CD4-positive, CD25-positive, alpha-beta regulatory T cell (primary cell): ENCODE measurements around the gene PLEKHA4. TPM values are rescaled to one million over a fixed set of nuclear protein-coding genes. Genes with fewer than 3 reads are reported as not detected.
"Not testable (repeated sequence)": the region's sequence is repeated elsewhere in the genome, so short reads cannot be mapped to it uniquely, and the experiment has no call there.

Experiments
- ATAC-seq, 2 donors: fragments of 150-1000 bp; cut with Tn5 transposase; one replicate each; pipeline ENCODE4 v1.10.0; 2021; ENCODE audit warnings: low read depth in 2 of 2, moderate number of reproducible peaks in 2 of 2, moderate library complexity in 1 of 2
- DNase-seq, 3 donors: peaks; one replicate each; pipeline versions ENCODE4 v3.0.0 to v3.0.0-alpha.2; 2012 to 2022; ENCODE audit warnings: mixed read lengths in 1 of 3
- H3K27ac ChIP-seq: one replicate; pipeline ENCODE4 v1.7.0; 2013; ENCODE audit warnings: mild to moderate bottlenecking, low read length; ENCODE audit not compliant: insufficient read depth, poor library complexity, severe bottlenecking
- H3K27me3 ChIP-seq: one replicate; pipeline ENCODE4 v1.7.0; 2013; ENCODE audit warnings: low read length; ENCODE audit not compliant: control insufficient read depth, insufficient read depth
- H3K36me3 ChIP-seq: one replicate; pipeline ENCODE4 v1.7.0; 2013; ENCODE audit warnings: mild to moderate bottlenecking, low read length, moderate library complexity; ENCODE audit not compliant: control insufficient read depth, insufficient read depth
- H3K4me1 ChIP-seq: 2 replicates; pipeline ENCODE4 v1.7.0; 2013; ENCODE audit warnings: mild to moderate bottlenecking, low read length; ENCODE audit not compliant: insufficient read depth, control insufficient read depth, poor library complexity, severe bottlenecking
- H3K4me3 ChIP-seq: one replicate; pipeline ENCODE4 v1.7.0; 2013; ENCODE audit warnings: low read depth, mild to moderate bottlenecking, low read length, moderate library complexity
- H3K9me3 ChIP-seq, 2 experiments: 1 replicate in 1 of 2; 2 replicates in 1 of 2; pipeline ENCODE4 v1.7.0; 2013; ENCODE audit warnings: low read length in 2 of 2, mild to moderate bottlenecking in 1 of 2, moderate library complexity in 1 of 2; ENCODE audit not compliant: control insufficient read depth in 2 of 2
- H3K27ac Mint-ChIP-seq, 3 donors: one replicate each; pipeline ENCODE4 v1.8.0; 2020 to 2022; ENCODE audit warnings: mild to moderate bottlenecking in 3 of 3, mixed read lengths in 3 of 3, moderate library complexity in 2 of 3
- H3K27me3 Mint-ChIP-seq: one replicate; pipeline ENCODE4 v1.8.0; 2022; ENCODE audit warnings: mild to moderate bottlenecking, mixed read lengths
- H3K36me3 Mint-ChIP-seq: one replicate; pipeline ENCODE4 v1.8.0; 2020; ENCODE audit warnings: mixed read lengths
- H3K4me1 Mint-ChIP-seq, 4 donors: one replicate each; pipeline ENCODE4 v1.8.0; 2020 to 2022; ENCODE audit warnings: mixed read lengths in 4 of 4, mild to moderate bottlenecking in 1 of 4
- H3K4me3 Mint-ChIP-seq, 4 donors: one replicate each; pipeline ENCODE4 v1.8.0; 2020 to 2022; ENCODE audit warnings: mild to moderate bottlenecking in 4 of 4, mixed read lengths in 4 of 4, moderate library complexity in 3 of 4
- H3K9me3 Mint-ChIP-seq, 7 donors: one replicate each; pipeline ENCODE4 v1.8.0; 2020 to 2022; ENCODE audit warnings: mixed read lengths in 7 of 7, mild to moderate bottlenecking in 3 of 7, moderate library complexity in 2 of 7
- polyA plus RNA-seq, 4 donors: library from polyadenylated mRNA; unstranded; fragments of 300-500 nt; fragmentation: Illumina TruSeq; gene quantifications; one replicate each; pipeline ENCODE4 v1.2.3, GENCODE V29; 2021
- total RNA-seq: library from RNA; stranded (reverse); gene quantifications from one replicate; pipeline ENCODE4 v1.2.3, GENCODE V29; 2022

Gene PLEKHA4
- total RNA-seq: 2.8 TPM
- polyA plus RNA-seq: 1 to 10 TPM in 3 of 4 donors, under 1 TPM in 1; 0.84 to 4.6 (median 1.7) TPM

- ATAC-seq: no peak
- H3K36me3 ChIP-seq: peaks cover under 1% of the 10 kb centered on the region
- peak within 1 kb of the TSS in 2 of 4 donors; percentile 45 to 66 for H3K4me3 Mint-ChIP-seq
These were observed at the start of gene PLEKHA4 for GRCh38 chr19:48868114-48868886. Gene PLEKHA4, minus strand, starts transcription at chr19:48868617. Its CDS starts 997 bp downstream, at chr19:48867620.

GRCh38 chr19:48918071-48918470, 49.7 kb upstream of the PLEKHA4 start:
- H3K9me3 ChIP-seq: no peaks in the 10 kb centered on the region
- Mint-ChIP-seq H3K4me1 (peaks cover 0 to under 1% (median 0%) of the 10 kb centered on the region in 4 donors), H3K36me3 (peaks cover 24% of the 10 kb centered on the region), H3K4me3 (no peak overlapping the region), H3K27ac (peak overlapping the region in 1 of 3 donors; percentile 66), H3K27me3 (no peaks in the 10 kb centered on the region), H3K9me3 (peaks cover 0 to 2% (median 0%) of the 10 kb centered on the region in 7 donors)
- H3K27me3 ChIP-seq: no peaks in the 10 kb centered on the region
- no peak for ATAC-seq
- H3K36me3 ChIP-seq: peaks cover 39% of the 10 kb centered on the region
- H3K4me3 ChIP-seq: no peak overlapping the region
- H3K27ac ChIP-seq: no peak overlapping the region
- no peaks in the 10 kb centered on the region for H3K4me1 ChIP-seq
- DNase-seq: no peak

More at GRCh38 chr19:48868114-48868886, at the start of gene PLEKHA4:
- Mint-ChIP-seq H3K4me1 (peaks cover 0 to 14% (median 8%) of the 10 kb centered on the region in 4 donors), H3K27me3 (peaks cover 27% of the 10 kb centered on the region), H3K9me3 (peaks cover 0 to 2% (median 0%) of the 10 kb centered on the region in 7 donors), H3K36me3 (peaks cover 3% of the 10 kb centered on the region), H3K27ac (no peak within 1 kb of the TSS)
- no peak within 1 kb of the TSS for H3K27ac ChIP-seq
- no peaks in the 10 kb centered on the region for H3K27me3 ChIP-seq
- peaks cover 8% of the 10 kb centered on the region for H3K4me1 ChIP-seq
- DNase-seq: no peak
- H3K9me3 ChIP-seq: no peaks in the 10 kb centered on the region
- no peak within 1 kb of the TSS for H3K4me3 ChIP-seq

- Histone ChIP-seq H3K4me3 (no peak overlapping the region), H3K9me3 (no peaks in the 10 kb centered on the region), H3K27me3 (no peaks in the 10 kb centered on the region), H3K4me1 (no peaks in the 10 kb centered on the region), H3K27ac (no peak overlapping the region), H3K36me3 (peaks cover 53% of the 10 kb centered on the region)
- Mint-ChIP-seq H3K36me3 (peaks cover 30% of the 10 kb centered on the region), H3K27ac (peak overlapping the region in 1 of 3 donors; percentile 0), H3K27me3 (no peaks in the 10 kb centered on the region), H3K4me3 (no peak overlapping the region), H3K4me1 (no peaks in the 10 kb centered on the region), H3K9me3 (peaks cover 0 to 2% (median 0%) of the 10 kb centered on the region in 7 donors)
- DNase-seq: no peak
- ATAC-seq: no peak
These were observed 47.3 kb upstream of the PLEKHA4 start for GRCh38 chr19:48915757-48916156.

- Histone ChIP-seq H3K9me3 (no peaks in the 10 kb centered on the region), H3K27me3 (no peaks in the 10 kb centered on the region), H3K4me1 (no peaks in the 10 kb centered on the region), H3K4me3 (no peak overlapping the region), H3K27ac (no peak overlapping the region), H3K36me3 (peaks cover 64% of the 10 kb centered on the region)
- ATAC-seq: no peak
- no peak overlapping the region for H3K4me3 Mint-ChIP-seq
- H3K27me3 Mint-ChIP-seq: no peaks in the 10 kb centered on the region
- H3K4me1 Mint-ChIP-seq: no peaks in the 10 kb centered on the region
- peaks cover 30% of the 10 kb centered on the region for H3K36me3 Mint-ChIP-seq
- DNase-seq: no peak
- peaks cover 0 to 2% (median 0%) of the 10 kb centered on the region in 7 donors for H3K9me3 Mint-ChIP-seq
- H3K27ac Mint-ChIP-seq: no peak overlapping the region
These were observed 45.8 kb upstream of the PLEKHA4 start for GRCh38 chr19:48914181-48914580.

- peak in 1 of 2 donors; percentile 37 for ATAC-seq
- Histone ChIP-seq H3K27me3 (no peaks in the 10 kb centered on the region), H3K9me3 (no peaks in the 10 kb centered on the region), H3K27ac (no peak overlapping the region), H3K36me3 (peaks cover 63% of the 10 kb centered on the region), H3K4me1 (no peaks in the 10 kb centered on the region), H3K4me3 (no peak overlapping the region)
- Mint-ChIP-seq H3K4me1 (no peaks in the 10 kb centered on the region), H3K9me3 (no peaks in the 10 kb centered on the region), H3K27ac (no peak overlapping the region), H3K36me3 (peaks cover 24% of the 10 kb centered on the region), H3K27me3 (no peaks in the 10 kb centered on the region), H3K4me3 (no peak overlapping the region)
- peak in 2 of 3 donors; percentile 39 to 42 for DNase-seq
These were observed 44.9 kb upstream of the PLEKHA4 start for GRCh38 chr19:48913114-48913889.

GRCh38 chr19:48910803-48911202, 42.4 kb upstream of the PLEKHA4 start:
- Mint-ChIP-seq H3K9me3 (no peaks in the 10 kb centered on the region), H3K4me1 (peaks cover 0 to 5% (median 1%) of the 10 kb centered on the region in 4 donors), H3K36me3 (peaks cover 30% of the 10 kb centered on the region), H3K27me3 (no peaks in the 10 kb centered on the region), H3K27ac (peak overlapping the region in 1 of 3 donors; percentile 38), H3K4me3 (no peak overlapping the region)
- Histone ChIP-seq H3K9me3 (no peaks in the 10 kb centered on the region), H3K36me3 (peaks cover 68% of the 10 kb centered on the region), H3K27ac (no peak overlapping the region), H3K4me3 (no peak overlapping the region), H3K27me3 (no peaks in the 10 kb centered on the region), H3K4me1 (no peaks in the 10 kb centered on the region)
- ATAC-seq (no peak), DNase-seq (no peak)

- not testable (repeated sequence) for H3K9me3 Mint-ChIP-seq, H3K4me1 ChIP-seq, H3K4me1 Mint-ChIP-seq, DNase-seq, H3K4me3 ChIP-seq, H3K27me3 Mint-ChIP-seq, H3K27ac ChIP-seq, H3K9me3 ChIP-seq, ATAC-seq, H3K27ac Mint-ChIP-seq, H3K27me3 ChIP-seq, H3K4me3 Mint-ChIP-seq
- peaks cover 40% of the 10 kb centered on the region for H3K36me3 Mint-ChIP-seq
- H3K36me3 ChIP-seq: peaks cover 72% of the 10 kb centered on the region
These were observed 41.1 kb upstream of the PLEKHA4 start for GRCh38 chr19:48909424-48910077.
